ELF-1 (cell line): ENCODE measurements around the gene COL5A1.

Experiments
- DNase-seq: peaks from one replicate; pipeline ENCODE4 v3.0.0-alpha.2; 2016; ENCODE audit warnings: low read depth, low spot score

Gene COL5A1

DNA sequence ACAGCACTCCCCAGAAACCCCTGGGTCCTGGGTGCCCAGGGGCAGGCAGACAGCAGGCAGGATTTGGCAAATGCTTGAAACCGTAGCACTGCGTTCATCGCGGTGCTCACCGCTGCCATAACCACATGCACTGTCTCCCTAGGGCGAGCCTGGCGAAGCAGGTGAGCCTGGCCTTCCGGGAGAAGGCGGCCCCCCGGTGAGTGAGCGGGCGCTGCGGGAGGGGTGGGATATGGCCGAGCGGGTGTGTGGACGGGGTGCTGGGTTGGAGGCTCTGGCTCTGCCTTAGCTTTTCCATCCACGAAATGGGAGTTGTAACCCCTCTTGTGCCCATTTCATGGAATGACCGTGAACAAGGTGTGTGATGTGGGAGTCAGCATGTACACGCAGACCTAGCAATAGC, 172.2 kb downstream of the COL5A1 start:
- no peak for DNase-seq

- no peak for DNase-seq
Measured at GRCh38 chr9:134814598-134815215, 173.1 kb downstream of the COL5A1 start.

DNA sequence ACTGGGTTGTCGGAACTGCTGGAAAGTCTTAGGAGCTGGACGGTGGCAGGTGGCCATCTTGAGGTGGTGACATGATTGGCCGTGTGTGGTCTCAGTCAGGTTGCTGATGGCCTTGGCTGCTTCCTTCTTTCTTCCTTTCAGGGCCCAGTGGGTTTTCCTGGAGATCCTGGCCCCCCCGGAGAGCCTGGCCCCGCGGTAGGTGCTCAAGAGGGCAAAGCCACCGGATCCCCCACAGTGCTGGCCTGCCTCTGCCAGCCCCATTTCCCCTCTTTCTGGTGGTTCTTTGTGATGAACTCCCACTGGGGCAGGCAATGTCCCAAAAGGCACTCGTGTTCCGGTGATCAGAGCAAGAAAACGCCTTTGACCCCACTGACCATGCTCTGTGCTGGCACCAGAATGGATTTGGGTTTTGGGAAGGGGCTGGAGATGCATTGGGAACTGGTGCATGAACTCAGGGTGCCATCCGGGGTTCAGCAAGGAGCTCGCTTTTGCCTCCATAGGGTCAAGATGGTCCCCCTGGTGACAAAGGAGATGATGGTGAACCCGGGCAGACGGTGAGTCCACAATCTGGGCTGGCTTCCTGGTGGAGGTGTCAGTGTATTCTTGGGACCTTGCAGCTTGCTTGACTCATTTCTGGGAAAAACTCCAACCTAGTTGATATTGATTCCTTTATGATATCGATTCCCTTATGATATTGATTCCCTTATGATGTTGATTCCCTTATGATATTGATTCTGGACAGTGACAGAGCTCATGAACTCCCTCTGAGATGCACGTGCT, 174.0 kb downstream of the COL5A1 start:
- DNase-seq, result no peak

- no peak for DNase-seq
Measured at GRCh38 chr9:134816264-134816663, 174.7 kb downstream of the COL5A1 start.

DNA sequence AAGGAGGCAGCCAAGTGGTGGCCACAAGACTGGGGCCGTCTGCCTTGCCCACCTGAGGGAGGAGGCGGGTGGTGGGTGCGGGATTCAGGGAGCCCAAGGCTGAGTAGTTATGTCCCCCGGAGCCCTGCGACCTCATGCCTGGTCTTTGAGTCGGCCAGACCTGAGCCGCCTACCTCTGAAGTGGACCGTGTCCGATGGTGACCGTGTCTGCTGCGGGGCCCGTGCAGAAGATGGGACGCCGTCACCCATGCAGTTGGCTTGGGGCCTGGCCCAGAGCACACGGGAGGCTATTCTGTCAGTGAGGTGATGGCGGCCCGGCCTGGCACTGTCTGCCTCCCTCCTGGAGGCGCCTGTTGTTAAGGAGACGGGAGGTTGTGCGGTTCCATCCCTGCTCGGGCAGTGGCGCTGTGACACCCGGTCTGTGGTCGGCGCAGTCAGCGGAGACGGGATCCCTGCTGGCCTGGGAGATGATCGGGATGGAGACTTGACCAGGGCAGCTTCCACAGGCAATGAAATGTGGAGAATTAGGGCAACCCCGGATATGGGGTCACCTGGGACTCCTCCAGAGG, 176.5 kb downstream of the COL5A1 start:
- no peak for DNase-seq

- DNase-seq, result no peak
Measured at GRCh38 chr9:134818591-134818990, 177.0 kb downstream of the COL5A1 start.

DNA sequence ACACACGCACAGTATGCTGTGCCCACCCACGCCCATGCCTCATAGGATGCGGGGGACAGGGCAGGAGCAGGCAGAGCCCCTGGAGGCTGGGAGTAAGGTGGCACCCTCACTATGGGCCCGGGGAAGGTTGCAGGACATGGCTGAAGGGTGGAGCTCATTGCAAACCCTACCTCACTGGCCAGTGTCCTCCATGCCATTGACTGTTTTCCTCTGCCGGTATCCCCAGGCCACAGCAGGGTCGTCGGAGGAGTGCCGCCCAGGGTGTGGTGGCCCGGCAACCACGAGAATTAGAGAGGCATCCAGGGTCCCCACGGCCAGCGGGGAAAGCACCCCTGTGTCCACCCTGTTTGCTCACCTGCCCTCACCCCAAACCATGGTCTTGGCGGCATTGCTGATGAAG, 179.3 kb downstream of the COL5A1 start:
- DNase-seq, result no peak

GRCh38 chr9:134822541-134822940, 180.9 kb downstream of the COL5A1 start:
- no peak for DNase-seq

- no peak for DNase-seq
Measured at GRCh38 chr9:134823623-134824022, 182.0 kb downstream of the COL5A1 start.

GRCh38 chr9:134824583-134824982, 183.0 kb downstream of the COL5A1 start:
- DNase-seq, result no peak

DNA sequence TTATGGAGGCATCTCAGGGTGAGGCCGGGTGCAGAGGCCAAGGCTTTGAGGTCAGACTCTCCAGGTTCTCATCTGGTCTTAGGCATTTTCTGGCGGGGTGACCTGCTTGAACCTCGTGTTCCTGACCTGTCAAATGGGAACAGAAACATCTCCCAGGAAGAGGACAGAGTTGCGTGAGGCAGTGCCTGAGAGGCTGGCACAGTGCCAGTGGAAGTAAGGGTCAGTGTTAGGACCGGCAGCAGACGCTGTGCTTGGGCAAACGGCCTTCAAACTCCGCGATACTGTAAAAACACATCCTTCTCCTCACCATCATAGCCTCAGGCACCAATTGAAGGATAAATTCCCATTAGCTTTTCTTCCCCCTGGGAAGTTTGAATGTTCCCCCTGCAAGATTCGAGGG, 183.4 kb downstream of the COL5A1 start:
- no peak for DNase-seq

DNA sequence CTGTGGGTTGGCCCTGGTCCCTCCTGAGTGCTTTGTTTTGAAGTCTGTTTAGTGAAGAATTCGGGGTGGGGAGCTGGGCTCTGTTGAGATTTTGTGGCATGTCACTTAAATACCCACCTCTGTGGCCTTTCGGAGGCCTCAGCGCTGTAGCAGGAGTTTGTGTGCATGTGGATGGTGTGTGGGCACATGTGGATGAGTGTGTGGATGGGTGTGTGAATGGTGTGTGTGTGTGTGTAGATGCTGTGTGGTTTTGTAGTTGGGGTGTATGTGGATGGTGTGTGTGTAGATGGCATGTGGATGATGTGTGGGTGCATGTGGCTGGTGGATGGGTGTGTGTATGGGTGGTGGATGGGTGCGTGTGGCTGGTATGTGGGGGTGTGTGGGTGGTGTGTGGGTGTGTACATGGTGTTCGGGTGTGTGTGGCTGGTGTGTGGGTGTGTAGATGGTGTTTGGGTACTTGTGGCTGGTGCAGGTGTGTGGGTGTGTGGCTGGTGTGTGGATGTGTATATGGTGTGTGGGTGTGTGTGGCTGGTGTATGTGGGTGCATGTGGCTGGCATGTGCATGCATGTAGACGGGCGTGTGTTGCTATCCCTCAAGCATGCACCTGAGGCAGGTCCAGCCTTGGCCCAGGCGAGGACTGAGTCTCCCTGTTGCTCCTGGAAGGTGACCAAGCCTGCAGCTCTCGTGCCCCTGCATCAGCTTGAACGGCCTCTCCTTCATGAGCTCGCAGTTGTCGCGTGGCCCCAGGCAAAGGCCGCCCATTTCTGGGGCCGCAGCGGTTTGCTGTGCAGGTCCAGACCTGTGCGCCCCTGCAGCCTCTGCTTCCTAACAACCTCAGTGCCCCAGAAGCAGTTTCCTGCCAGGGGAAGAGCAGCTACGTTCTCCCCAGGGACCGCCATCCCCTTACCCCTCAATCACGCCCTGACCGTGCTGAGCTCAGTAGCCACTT, 185.0 kb downstream of the COL5A1 start:
- no peak for DNase-seq

DNA sequence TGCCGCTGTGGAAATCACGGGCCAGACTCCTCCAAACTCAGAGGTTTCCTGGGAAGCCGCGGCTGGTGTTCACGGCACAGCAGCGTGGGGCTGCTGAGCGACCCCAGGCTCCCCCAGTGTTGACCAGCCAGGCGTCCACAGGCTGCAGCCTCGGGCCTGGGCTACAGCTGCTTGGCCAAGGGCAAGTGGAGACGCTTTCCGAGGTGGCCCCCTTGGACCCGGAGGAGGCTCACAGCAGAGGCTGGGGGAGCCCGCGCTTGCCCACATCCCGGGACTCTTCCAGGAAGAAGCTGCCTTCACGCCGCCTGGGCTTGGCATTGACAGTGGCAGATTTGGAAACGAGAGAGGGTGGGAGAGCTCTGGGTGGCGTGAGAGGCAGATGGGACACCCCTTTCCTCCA, 186.0 kb downstream of the COL5A1 start:
- DNase-seq, result no peak

GRCh38 chr9:134827993-134828392, 186.4 kb downstream of the COL5A1 start:
- DNase-seq, result no peak

GRCh38 chr9:134828892-134829291, 187.3 kb downstream of the COL5A1 start:
- DNase-seq, result no peak

DNA sequence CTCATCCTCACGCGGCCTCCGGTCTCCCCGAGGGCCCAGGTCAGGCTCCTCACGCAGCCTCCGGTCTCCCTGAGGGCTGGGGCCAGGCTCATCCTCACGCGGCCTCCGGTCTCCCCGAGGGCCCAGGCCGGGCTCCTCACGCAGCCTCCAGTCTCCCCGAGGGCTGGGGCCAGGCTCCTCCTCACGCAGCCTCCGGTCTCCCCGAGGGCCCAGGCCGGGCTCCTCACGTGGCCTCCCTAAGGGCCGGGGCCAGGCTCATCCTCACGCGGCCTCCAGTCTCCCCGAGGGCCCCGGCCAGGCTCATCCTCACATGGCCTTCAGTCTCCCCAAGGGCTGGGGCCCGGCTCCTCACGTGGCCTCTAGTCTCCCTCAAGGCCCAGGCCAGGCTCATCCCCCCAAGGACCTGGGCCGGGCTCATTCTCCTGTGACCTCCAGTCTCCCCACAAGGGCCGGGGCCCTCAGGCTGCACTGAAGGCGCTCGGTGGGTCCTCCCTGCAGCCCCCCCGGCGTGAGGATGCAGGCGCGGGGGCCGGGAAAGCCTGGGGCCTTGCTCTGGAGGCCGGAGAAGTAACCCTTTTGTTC, 187.8 kb downstream of the COL5A1 start:
- no peak for DNase-seq

DNA sequence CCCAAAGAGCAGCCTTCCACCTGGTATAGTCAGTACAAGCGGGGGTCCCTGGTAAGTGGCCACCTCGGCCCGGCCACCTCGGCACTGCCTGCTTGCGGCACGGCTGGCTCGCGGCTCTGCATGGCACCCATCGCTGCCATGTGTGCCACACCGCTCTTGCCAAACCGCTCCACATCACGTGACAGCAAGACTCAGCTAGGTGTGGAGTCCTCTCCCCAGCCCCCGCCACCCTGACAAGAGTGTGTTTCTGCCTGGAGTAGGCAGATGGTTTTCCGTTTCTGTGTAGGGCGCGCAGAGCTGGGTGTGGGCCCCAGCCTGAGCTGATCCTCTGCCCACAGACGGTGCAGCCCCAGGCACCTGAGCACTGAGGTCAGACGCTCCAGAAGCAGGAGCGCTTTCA, 188.5 kb downstream of the COL5A1 start:
- no peak for DNase-seq

GRCh38 chr9:134830926-134831720, 189.5 kb downstream of the COL5A1 start:
- no peak for DNase-seq

DNA sequence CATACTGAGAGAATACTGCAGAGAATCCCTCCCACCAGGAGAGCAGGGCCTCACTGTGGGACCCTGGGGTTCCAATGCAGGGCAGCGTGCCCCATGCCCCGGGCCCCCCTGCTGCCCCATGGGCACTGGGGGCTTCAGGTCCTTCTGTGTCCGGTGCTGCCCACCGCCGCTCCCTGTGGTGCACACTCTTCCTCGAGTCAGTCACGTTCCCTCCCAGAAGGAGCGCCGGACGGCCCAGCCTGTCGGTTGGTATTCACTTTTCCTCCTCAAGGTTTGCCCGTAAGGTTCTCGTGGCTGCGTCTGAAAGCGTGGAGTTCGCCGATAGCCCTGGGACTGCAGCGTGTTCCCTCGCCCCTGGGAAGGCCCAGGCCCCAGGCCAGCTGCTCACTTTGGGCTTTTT, 190.9 kb downstream of the COL5A1 start:
- no peak for DNase-seq

- DNase-seq, result no peak
Measured at GRCh38 chr9:134833294-134833880, 191.8 kb downstream of the COL5A1 start.
